Thyroid gland (tissue), 4 donors: ENCODE data around the gene GMPS.

Experiments used
- POLR2A ChIP-seq, 2 donors: fragments of 450-650 bp; IDR thresholded peaks; one replicate each; pipeline ENCODE4 v1.6.1; 2017; ENCODE audit warnings: antibody characterized with exemption in 2 of 2, mild to moderate bottlenecking in 2 of 2, moderate library complexity in 1 of 2
- TF ChIP-seq, protein P1 (sequence below), 6 experiments: fragments of 200-600 bp in 3 of 6; fragments of 450-650 bp in 3 of 6; sonication (generic) in 3 of 6; IDR thresholded peaks; one replicate each; pipeline ENCODE4 v1.5.1; 2016 to 2019; ENCODE audit warnings: antibody characterized with exemption in 6 of 6, mild to moderate bottlenecking in 2 of 6, inconsistent platforms in 1 of 6, moderate library complexity in 1 of 6

DNA sequence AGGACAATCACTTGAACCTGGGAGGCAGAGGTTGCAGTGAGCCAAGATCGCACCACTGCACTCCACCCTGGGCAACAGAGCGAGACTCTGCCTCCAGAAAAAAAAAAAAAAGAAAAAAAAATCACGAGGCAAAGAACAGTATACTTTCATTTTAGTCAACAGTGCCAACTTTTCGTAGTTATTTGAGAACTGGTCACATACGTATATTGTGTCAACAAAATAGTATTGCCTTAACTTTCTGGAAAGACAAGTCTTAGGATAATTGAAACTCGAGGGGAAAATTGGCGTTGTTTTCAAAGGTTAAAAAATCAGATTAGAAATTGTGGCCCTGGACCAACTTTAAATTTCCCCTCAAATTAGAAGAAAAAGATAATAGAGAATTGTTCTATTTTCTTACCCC lies 13.8 kb downstream of the GMPS start:
- TF ChIP-seq, protein P1, sequence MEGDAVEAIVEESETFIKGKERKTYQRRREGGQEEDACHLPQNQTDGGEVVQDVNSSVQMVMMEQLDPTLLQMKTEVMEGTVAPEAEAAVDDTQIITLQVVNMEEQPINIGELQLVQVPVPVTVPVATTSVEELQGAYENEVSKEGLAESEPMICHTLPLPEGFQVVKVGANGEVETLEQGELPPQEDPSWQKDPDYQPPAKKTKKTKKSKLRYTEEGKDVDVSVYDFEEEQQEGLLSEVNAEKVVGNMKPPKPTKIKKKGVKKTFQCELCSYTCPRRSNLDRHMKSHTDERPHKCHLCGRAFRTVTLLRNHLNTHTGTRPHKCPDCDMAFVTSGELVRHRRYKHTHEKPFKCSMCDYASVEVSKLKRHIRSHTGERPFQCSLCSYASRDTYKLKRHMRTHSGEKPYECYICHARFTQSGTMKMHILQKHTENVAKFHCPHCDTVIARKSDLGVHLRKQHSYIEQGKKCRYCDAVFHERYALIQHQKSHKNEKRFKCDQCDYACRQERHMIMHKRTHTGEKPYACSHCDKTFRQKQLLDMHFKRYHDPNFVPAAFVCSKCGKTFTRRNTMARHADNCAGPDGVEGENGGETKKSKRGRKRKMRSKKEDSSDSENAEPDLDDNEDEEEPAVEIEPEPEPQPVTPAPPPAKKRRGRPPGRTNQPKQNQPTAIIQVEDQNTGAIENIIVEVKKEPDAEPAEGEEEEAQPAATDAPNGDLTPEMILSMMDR (IDR thresholded peaks at IDR 0.05): no peak
- no peak for TF ChIP-seq POLR2A (IDR thresholded peaks at IDR 0.05)
